Stimulated activated CD8-positive, alpha-beta memory T cell treated with anti-CD3 and anti-CD28 coated beads, Interleukin-7, amount 100 ng/mL, for 4 hours (primary cell): Measurements from ENCODE around the gene KBTBD12.
"Not testable (repeated sequence)": the region's sequence is repeated elsewhere in the genome, so short reads cannot be mapped to it uniquely, and the experiment has no call there.

Source experiments
- DNase-seq, 2 donors: peaks; one replicate each; pipeline ENCODE4 v3.0.0-alpha.2; 2020; ENCODE audit warnings: low read depth in 2 of 2

KBTBD12 gene

GRCh38 chr3:127915115-127915936 lies at the start of gene KBTBD12:
Gene KBTBD12 (plus strand): TSS chr3:127915232. CDS start chr3:127923062, 7,830 bp downstream.
- no peak for DNase-seq

- no peak for DNase-seq
These were observed 49.1 kb upstream of the KBTBD12 start for GRCh38 chr3:127865941-127866340.

DNA sequence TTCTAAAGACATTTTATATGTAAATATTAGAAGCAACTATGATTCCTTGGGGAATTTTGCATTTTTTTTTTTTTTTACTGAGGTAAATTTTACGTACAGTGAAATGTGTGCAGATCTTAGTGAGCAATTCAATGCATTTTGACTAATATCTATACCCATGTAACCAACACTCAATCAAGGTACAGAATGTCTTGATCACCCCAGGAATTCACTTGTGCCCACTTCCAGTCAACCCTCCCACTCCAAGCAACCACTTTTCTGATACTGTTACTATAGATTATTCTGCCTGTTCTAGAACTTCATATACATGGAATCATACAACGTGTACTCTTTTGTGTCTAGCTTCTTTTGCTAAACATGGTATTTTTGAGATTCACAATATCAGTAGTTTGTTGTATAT lies 47.6 kb upstream of the KBTBD12 start:
- no peak for DNase-seq

GRCh38 chr3:127867986-127868385 lies 47.0 kb upstream of the KBTBD12 start:
- no peak for DNase-seq

GRCh38 chr3:127870156-127870555 lies 44.9 kb upstream of the KBTBD12 start:
- DNase-seq = no peak

- DNase-seq = not testable (repeated sequence)
These were observed 40.9 kb upstream of the KBTBD12 start for GRCh38 chr3:127874097-127874496.

DNA sequence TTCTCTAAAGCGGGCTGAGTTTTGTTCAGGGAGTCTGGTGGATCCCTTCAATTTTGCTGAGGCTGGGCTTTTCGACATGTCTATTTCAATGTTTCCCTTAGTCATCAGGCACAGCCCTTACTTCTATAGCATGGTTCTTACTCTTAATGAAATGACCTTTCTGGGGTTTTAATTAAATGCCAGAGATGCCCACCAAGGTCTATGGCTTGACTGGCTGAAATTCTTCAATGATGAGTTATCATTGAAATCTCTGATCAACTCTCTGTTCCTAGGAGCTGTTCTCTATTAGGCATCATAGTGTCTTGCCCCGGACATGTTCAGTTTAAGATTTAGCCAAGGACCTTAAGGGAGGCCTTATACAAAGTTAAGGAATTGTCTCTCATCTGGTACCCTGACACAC lies 33.4 kb upstream of the KBTBD12 start:
- DNase-seq = no peak

DNA sequence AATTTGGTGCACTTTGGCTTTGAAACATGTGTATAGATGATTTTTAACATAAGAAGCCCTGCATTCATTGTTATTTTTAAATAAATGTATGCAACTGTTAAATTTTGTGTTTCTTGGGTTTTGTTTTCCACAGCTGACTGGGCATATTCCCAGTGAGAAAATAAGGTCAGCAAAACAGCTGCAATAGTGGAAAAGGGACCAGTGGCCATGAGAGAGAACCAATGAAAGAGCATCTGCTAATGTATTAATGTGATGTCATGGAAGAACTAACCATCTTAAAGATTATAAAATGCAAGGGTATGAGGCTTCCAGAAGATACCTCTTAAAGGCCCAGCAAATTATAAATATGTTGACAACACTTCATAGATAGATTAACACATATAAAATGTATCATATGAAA lies 31.0 kb upstream of the KBTBD12 start:
- DNase-seq = no peak

DNA sequence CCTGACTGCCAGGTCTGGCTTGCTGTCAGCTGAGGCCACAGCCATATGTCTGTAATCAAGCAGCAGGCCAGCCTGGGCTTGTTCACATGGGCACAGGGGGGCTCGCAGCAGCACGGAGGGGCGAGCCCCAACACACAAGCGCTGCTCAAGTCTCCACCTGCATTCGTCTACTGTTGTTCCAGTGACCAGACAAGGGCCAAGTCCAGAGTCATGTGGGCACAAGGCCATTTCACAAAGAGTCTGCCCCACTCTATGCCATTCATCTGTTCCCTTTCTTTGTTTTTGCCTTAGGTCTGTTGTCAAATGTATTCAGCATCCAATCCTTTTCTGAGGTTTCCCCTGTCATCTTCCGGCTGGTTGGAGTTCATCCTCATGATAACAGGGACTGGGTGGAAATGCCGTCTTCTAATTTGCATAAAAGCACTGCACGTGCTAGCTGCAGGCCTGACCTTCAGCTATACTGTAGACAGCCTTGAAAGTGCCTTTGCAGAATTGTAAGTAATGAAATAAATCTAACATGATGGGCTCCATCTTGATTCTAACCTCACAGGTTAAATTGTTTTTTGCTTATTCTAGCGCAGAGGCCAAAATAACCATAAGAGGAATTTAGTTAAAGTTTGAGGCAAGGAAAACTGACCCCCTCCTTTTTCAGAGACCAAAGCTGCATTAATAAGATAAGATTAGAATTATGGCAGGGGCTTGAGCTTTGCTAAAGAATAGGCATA lies 28.6 kb upstream of the KBTBD12 start:
- DNase-seq = no peak

GRCh38 chr3:127886956-127887231 lies 28.1 kb upstream of the KBTBD12 start:
- no peak for DNase-seq

DNA sequence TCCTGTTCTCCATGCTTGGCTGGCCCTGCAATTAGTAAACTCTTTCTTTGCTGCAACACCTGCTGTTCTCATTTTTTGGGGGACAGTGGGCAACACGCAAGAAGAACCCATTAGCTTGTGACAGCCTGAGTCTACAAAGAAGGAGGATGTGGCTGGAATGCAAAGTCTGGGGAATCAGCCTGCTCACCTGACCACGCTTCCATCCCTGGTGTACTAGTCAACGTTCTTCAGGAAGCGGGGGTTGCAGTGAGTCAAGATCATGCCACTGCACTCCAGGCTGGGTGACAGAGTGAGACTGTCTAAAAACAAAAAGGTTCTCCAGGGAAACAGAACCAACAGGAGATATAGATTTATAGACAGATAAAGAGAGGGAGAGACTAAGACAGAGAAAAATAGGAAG lies 27.7 kb upstream of the KBTBD12 start:
- DNase-seq = no peak

DNA sequence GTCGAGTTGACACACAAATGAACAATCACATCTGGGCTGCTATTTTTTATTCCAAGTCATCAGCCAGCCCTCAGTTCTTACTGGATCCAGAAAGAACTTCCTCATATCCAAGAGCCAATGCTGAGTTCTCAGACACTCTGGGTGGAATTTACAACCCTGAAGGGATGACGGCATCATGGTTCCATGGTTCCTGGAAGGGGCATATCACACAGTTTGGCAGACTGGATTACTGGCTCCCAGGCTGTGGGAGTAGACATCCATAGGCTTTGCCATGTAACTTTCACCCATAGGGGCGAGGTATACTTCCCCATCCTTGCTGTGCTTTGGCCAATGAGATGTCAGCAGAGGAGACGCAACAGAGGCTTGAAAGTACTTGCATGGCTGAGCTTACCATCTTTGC lies 26.9 kb upstream of the KBTBD12 start:
- no peak for DNase-seq

DNA sequence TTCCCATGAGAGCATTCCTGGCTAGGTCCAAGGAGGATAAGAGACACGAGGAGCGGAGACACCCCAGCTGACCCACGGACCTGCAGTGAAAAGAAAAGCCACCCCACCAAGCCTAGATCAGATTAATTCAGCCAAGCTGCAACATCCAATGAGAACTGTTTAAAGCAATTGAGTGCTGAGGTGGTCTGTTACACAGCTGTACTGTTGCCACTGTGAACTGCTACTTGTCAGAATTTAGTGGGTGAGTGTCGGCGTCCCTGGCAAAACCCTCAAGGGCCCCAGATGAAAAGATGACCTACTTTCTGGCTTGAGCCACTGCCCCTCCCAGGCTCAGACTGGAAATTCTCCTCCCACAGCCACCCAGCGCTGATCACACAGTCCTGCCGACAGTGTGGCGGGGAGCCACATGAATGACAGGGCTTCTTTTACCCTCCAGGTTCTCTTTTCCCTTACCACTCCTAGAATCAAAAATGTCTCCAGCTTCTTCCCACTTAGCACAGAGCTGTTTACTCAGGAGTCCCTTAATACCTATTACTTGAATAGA lies 26.4 kb upstream of the KBTBD12 start:
- DNase-seq = no peak

DNA sequence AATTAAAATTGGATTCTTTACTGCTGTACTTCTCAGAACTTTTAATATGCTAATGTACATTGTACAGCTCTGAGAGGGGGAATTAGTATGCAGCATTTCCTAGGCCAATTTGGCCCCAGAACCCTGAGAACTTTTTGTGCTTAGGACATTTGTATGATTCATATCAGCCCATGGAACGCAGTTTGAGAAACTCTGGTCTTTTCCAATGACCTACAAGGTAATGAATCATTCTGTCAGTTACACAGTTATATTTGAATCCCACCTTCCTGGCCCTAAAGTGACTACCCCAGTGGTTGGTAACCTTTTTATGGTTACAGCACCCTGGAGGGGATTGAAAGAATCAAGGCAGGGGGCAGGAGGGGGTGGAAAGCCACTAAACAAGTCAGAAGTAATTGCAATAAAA lies 25.6 kb upstream of the KBTBD12 start:
- DNase-seq = no peak

- DNase-seq = no peak
These were observed 24.9 kb upstream of the KBTBD12 start for GRCh38 chr3:127889976-127890650.

- not testable (repeated sequence) for DNase-seq
These were observed 24.3 kb upstream of the KBTBD12 start for GRCh38 chr3:127890651-127891290.

- no peak for DNase-seq
These were observed 20.6 kb upstream of the KBTBD12 start for GRCh38 chr3:127894481-127894880.

DNA sequence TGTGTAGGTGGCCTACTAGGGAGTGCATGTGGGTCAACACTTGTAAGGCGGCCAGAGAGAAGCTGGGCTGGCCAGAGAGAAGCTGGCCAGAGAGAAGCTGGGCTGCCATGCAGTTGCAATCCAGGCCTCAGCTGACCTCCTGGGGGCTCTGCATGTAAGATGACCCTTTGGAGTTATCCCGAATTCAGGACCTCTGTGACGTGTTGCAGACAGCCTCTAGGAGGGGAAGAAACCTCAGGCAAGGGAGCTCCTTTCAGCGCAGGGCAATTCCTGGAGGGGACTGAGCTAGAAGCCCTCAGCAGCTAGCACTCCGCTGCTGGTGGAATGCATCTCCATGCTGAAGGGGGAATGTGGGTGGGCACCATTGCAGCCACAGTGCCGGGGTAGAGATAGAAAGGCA lies 15.8 kb upstream of the KBTBD12 start:
- no peak for DNase-seq

DNA sequence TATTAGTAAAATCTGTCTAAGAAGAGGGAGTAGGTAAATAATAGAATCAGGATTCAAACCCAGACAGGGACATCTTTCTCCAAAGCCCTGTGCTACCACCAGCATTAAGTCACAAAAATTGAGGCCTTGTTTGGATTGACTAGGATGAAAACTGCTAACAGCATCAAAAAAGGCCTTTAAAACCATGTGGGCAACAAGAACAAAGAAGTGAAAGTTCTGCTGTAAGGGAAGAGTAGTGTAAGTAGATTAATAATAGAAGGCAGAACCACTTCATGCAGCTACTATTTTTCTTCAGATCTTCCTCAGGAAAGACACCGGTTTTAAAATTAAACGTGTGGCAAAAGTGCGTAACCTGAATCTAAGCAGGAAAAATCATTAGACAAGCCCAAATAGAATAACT lies 15.3 kb upstream of the KBTBD12 start:
- DNase-seq = no peak

- DNase-seq = no peak
These were observed 14.5 kb upstream of the KBTBD12 start for GRCh38 chr3:127900536-127900935.

DNA sequence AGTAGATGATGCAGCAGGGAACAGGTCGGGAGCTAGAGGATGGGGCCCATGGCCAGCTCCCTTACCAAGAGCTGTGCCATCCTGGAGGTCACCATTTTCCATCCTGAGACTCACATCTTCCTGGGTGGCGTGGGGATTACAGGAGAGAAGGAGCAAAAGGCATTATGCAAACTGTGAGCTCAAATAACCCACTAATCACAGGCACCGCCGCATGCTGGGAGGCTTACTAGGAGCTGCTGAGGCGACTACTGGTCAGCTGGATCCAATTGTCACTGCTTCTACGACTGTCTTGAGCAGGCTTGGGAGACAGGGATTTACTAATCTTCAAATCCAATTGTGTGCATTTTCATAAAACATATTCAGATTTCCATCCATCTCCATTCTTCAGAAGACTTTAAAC lies 12.5 kb upstream of the KBTBD12 start:
- no peak for DNase-seq
